Karpas-422 (cell line): ENCODE measurements around the gene C5orf24. TPM values are rescaled to one million over a fixed set of nuclear protein-coding genes. Genes with fewer than 3 reads are reported as not detected.

Source experiments
- DNase-seq: peaks from one replicate; pipeline ENCODE4 v3.0.0-alpha.2; 2015
- H2AFZ ChIP-seq: fragments of 200-600 bp; sonication (generic); 2 replicates; pipeline ENCODE4 v1.6.1; 2014; ENCODE audit warnings: antibody characterized with exemption, low read length, mixed read lengths
- H3K27ac ChIP-seq: fragments of 200-600 bp; sonication (generic); 2 replicates; pipeline ENCODE4 v1.5.1; 2014; ENCODE audit warnings: mild to moderate bottlenecking, low read length, moderate library complexity
- H3K27me3 ChIP-seq: fragments of 200-600 bp; sonication (generic); 2 replicates; pipeline ENCODE4 v1.6.1; 2014; ENCODE audit warnings: low read length, mixed read lengths
- H3K36me3 ChIP-seq: fragments of 200-600 bp; sonication (generic); 2 replicates; pipeline ENCODE4 v1.6.1; 2014; ENCODE audit warnings: low read length, mixed read lengths; ENCODE audit not compliant: insufficient read depth
- H3K4me1 ChIP-seq: fragments of 200-600 bp; sonication (generic); 2 replicates; pipeline ENCODE4 v1.6.1; 2014; ENCODE audit warnings: mild to moderate bottlenecking, low read length, mixed read lengths
- H3K4me2 ChIP-seq: fragments of 200-600 bp; sonication (generic); 2 replicates; pipeline ENCODE4 v1.6.1; 2014; ENCODE audit warnings: low read length, low read depth, mild to moderate bottlenecking; ENCODE audit not compliant: poor library complexity, severe bottlenecking
- H3K4me3 ChIP-seq: fragments of 200-600 bp; sonication (generic); 2 replicates; pipeline ENCODE4 v1.5.1; 2014; ENCODE audit warnings: mild to moderate bottlenecking, antibody characterized with exemption, low read length, mixed read lengths
- H3K79me2 ChIP-seq: fragments of 200-600 bp; sonication (generic); 2 replicates; pipeline ENCODE4 v1.6.1; 2014; ENCODE audit warnings: mild to moderate bottlenecking, low read length, mixed read lengths
- H3K9ac ChIP-seq: fragments of 200-600 bp; sonication (generic); 2 replicates; pipeline ENCODE4 v1.6.0; 2014; ENCODE audit warnings: low read length
- H3K9me2 ChIP-seq: fragments of 200-600 bp; sonication (generic), shearing (Covaris generic); replicated peaks from 2 replicates; pipeline ENCODE4 v1.6.0; 2014; ENCODE audit warnings: mild to moderate bottlenecking, low read length, moderate library complexity; ENCODE audit not compliant: insufficient read depth
- H3K9me3 ChIP-seq: fragments of 300-700, 200-600 bp; sonication (generic); 2 replicates; pipeline ENCODE4 v1.6.1; 2014; ENCODE audit warnings: low read length, mixed read lengths
- H4K20me1 ChIP-seq: fragments of 200-600 bp; sonication (generic); 2 replicates; pipeline ENCODE4 v1.6.1; 2014; ENCODE audit warnings: mild to moderate bottlenecking, antibody characterized with exemption, low read length, low read depth; ENCODE audit not compliant: insufficient read depth
- total RNA-seq: library from RNA; depleted of rRNA; stranded (reverse); fragments of >200 nt; shearing (Covaris generic); gene quantifications from 2 replicates; pipeline ENCODE4 v1.2.3, GENCODE V29; 2014; ENCODE audit warnings: low replicate concordance; rRNA removed

The C5orf24 gene
- 23.4 and 43.3 TPM in 2 replicates for total RNA-seq

DNA sequence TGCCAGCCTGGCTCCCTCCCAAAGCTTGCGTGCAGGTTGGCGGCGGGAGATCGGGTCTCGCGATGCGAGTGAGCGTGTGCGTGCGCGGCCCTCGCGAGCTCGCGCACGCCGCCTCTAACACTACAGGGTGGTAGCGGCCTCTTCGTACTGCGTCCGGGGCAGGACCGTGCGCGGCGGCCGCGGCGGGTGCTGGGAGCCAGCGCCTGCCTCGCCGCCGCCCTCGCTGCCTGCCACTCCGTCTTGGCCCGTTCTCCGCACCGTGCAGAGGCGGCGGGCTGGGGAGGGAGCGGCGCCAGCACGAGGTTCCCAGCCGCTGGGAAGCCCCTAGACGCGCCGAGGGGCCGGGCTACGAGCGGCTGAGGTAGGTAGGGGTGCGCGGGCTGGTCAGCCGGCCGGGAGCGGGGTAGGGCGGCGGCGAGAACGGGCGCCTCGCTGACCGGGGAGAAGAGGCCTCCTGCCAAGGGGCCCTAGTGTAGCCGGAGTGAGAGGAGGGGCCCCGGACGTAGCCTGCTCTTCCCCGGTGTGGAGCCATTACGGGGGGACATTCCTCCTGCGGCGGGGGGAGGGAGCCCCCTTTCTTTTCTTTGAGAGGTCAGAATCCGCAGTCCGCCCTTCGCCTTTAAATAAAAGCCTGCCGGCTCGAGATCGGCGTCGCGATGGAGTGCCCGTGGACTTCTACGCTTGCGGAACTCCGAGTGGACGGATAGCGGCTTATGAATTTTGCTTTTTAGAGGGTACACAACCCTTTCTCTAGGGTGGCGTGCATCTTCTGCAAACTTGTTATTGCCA lies at the start of gene C5orf24:
Gene C5orf24 (plus strand): TSS at position 117 of the 789 bp plus-strand sequence. CDS start 8,933 bp downstream, outside the sequence.
- Histone ChIP-seq H3K4me3 (peak within 1 kb of the TSS; percentile 78), H3K4me2 (peak within 1 kb of the TSS; percentile 84), H3K9ac (peak within 1 kb of the TSS; percentile 97), H3K27me3 (no peaks in the 10 kb centered on the region), H3K27ac (peak within 1 kb of the TSS; percentile 74), H3K36me3 (peaks cover 11% of the 10 kb centered on the region; the same call in 1 of the 2 replicates), H3K4me1 (peaks cover 22% of the 10 kb centered on the region), H3K9me3 (no peaks in the 10 kb centered on the region), H4K20me1 (no peaks in the 10 kb centered on the region), H3K9me2 (no peaks in the 10 kb centered on the region), H3K79me2 (peaks cover 58% of the 10 kb centered on the region), H2AFZ (peak within 1 kb of the TSS; percentile 15; the same call in 1 of the 2 replicates)
- peak; percentile 97 for DNase-seq

DNA sequence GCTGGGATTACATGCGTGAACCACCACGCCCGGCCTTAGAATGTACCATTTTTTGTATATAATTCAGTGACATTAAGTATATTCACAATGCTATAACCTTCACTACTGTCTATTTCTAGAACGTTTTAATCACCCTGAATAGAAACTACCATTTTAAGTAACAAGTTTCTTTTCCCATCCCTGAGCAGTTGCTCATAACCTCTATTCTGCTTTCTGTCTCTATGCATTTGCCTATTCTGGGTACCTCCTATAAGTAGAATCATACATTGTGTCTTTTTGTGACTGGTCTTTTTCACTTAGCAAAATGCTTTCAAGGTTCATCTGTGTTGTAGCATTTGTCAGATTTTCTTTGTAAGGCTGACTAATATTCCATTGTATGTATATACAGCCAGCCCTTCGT lies 47.3 kb upstream of the C5orf24 start:
- Histone ChIP-seq H3K36me3 (peaks cover 49% of the 10 kb centered on the region), H2AFZ (no peak overlapping the region), H3K27me3 (no peaks in the 10 kb centered on the region), H3K4me1 (peaks cover 6% of the 10 kb centered on the region), H3K4me2 (no peak overlapping the region), H3K4me3 (no peak overlapping the region), H3K27ac (no peak overlapping the region), H3K9me3 (no peaks in the 10 kb centered on the region), H3K9ac (no peak overlapping the region), H4K20me1 (no peaks in the 10 kb centered on the region), H3K9me2 (no peaks in the 10 kb centered on the region), H3K79me2 (peaks cover 35% of the 10 kb centered on the region)
- DNase-seq: peak; percentile 47

DNA sequence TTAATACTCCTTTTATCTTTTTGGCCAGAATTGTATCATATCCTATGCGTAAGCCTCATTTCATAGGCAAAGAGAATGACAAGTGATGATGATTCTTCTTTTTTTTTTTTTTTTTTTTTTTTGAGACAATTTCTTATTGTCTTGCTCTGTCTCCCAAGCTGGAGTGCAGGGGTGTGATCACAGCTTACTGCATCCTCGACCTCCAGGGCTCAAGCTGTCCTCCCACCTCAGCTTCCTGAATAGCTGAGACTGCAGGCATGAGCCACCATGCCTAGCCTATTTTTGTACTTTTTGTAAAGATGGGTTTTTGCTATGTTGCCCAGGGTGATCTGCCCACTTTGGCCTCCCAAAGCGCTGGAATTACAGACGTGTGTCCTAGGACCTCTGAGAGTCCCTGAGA lies 41.9 kb upstream of the C5orf24 start:
- Histone ChIP-seq H3K4me1 (no peaks in the 10 kb centered on the region; the same call in 1 of the 2 replicates), H3K4me3 (no peak overlapping the region), H3K79me2 (peaks cover 26% of the 10 kb centered on the region), H3K36me3 (peaks cover 30% of the 10 kb centered on the region), H3K9me3 (no peaks in the 10 kb centered on the region), H3K9me2 (no peaks in the 10 kb centered on the region), H3K27ac (no peak overlapping the region), H2AFZ (no peak overlapping the region), H3K4me2 (no peak overlapping the region), H4K20me1 (no peaks in the 10 kb centered on the region), H3K27me3 (no peaks in the 10 kb centered on the region), H3K9ac (no peak overlapping the region)
- no peak for DNase-seq

DNA sequence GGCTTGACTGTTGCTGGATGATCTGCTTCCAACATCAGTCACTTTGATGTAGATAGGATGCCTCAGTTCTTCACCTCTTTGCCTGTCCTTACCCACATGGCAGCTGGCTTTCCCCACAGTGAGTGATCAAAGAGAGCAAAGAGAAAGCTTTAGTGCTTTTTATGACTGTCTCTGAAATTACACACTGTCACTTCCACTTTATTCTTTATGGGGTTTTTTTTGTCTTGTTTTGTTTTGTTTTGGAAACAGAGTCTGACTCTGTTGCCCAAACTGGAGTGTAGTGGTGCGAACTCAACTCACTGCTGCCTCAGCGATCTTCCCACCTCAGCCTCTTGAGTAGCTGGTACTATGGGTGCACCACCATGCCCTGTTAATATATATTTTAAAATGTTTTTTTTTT lies 32.4 kb upstream of the C5orf24 start:
- Histone ChIP-seq H2AFZ (no peak overlapping the region), H3K4me1 (peaks cover 11% of the 10 kb centered on the region), H4K20me1 (no peaks in the 10 kb centered on the region), H3K9me2 (no peaks in the 10 kb centered on the region), H3K27ac (peak overlapping the region; percentile 19; the same call in 1 of the 2 replicates), H3K9me3 (no peaks in the 10 kb centered on the region), H3K36me3 (peaks cover 45% of the 10 kb centered on the region), H3K79me2 (peaks cover 6% of the 10 kb centered on the region; the same call in 1 of the 2 replicates), H3K9ac (no peak overlapping the region), H3K27me3 (no peaks in the 10 kb centered on the region), H3K4me2 (no peak overlapping the region), H3K4me3 (no peak overlapping the region)
- DNase-seq: no peak

DNA sequence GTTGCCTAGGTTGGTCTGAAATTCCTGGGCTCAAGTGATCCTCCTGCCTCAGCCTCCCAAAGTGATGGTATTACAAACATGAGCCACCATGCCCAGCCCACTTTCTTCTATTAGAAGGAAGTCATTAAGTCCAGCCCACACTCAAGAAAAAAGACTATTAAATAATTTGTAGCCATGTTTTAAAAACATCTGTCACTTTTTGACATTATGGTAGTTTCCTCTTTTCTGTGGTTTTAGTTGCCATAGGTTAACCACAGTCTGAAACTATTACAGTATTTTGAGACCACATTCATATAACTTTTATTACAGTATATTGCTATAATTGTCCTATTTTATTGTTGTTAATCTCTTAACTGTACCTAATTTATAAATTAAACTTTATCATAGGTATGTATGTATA lies 31.9 kb upstream of the C5orf24 start:
- peak; percentile 53 for DNase-seq
- Histone ChIP-seq H3K79me2 (peaks cover 6% of the 10 kb centered on the region; the same call in 1 of the 2 replicates), H3K27me3 (no peaks in the 10 kb centered on the region), H3K4me2 (no peak overlapping the region), H2AFZ (no peak overlapping the region), H3K9me2 (no peaks in the 10 kb centered on the region), H3K4me3 (no peak overlapping the region), H3K36me3 (peaks cover 45% of the 10 kb centered on the region), H3K9ac (no peak overlapping the region), H4K20me1 (no peaks in the 10 kb centered on the region), H3K27ac (peak overlapping the region; percentile 19; the same call in 1 of the 2 replicates), H3K4me1 (peaks cover 11% of the 10 kb centered on the region), H3K9me3 (no peaks in the 10 kb centered on the region)

DNA sequence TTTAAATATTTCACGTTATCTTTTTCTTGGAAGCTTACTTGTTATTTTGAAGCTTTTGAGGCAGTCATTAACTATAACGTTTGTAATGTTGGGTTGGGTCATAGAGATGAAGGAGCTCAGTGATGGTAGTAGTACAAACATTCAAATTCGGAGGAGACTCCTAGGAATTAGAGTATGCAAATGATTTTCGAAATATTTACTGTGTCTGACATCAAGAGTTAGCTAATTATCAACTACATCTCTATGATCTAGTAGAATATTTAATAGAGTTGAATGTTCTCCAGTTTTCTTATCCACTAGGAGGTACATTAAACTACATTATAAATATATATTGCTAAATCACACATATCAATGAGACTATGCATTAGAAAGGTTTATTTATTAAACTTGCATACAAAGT lies 28.8 kb upstream of the C5orf24 start:
- no peak overlapping the region for H3K9ac ChIP-seq
- no peak overlapping the region for H3K27ac ChIP-seq
- DNase-seq: no peak
- peaks cover 35% of the 10 kb centered on the region for H3K36me3 ChIP-seq
- peaks cover 11% of the 10 kb centered on the region for H3K4me1 ChIP-seq
- H3K9me2 ChIP-seq: no peaks in the 10 kb centered on the region
- peaks cover 3% of the 10 kb centered on the region; the same call in 1 of the 2 replicates for H3K79me2 ChIP-seq
- H2AFZ ChIP-seq: no peak overlapping the region
- H4K20me1 ChIP-seq: no peaks in the 10 kb centered on the region
- H3K4me2 ChIP-seq: no peak overlapping the region
- no peaks in the 10 kb centered on the region for H3K27me3 ChIP-seq
- no peaks in the 10 kb centered on the region for H3K9me3 ChIP-seq
- H3K4me3 ChIP-seq: no peak overlapping the region

DNA sequence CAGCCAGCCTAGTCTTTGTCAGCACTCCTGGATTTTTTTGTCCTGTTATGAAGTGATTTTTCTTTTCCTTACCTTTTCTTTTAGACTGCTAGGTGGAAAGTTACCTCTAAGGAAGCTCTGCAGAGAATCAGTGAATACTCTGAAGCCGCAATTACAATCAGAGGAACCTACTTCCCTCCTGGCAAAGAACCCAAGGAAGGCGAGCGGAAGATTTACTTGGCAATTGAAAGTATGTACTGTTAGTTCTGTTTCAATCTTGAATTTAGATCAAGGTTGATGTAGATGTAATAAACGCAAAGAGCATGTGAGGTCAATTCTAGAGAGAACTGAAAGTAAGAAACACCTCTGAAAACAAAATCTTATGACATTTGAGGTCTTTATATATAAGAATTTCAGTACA lies 27.0 kb upstream of the C5orf24 start:
- Histone ChIP-seq H3K79me2 (peaks cover 6% of the 10 kb centered on the region; the same call in 1 of the 2 replicates), H3K4me3 (no peak overlapping the region), H3K9me3 (no peaks in the 10 kb centered on the region), H3K4me2 (no peak overlapping the region), H3K4me1 (peaks cover 3% of the 10 kb centered on the region), H3K27ac (no peak overlapping the region), H4K20me1 (no peaks in the 10 kb centered on the region), H2AFZ (no peak overlapping the region), H3K27me3 (no peaks in the 10 kb centered on the region), H3K9me2 (no peaks in the 10 kb centered on the region), H3K36me3 (peaks cover 35% of the 10 kb centered on the region; the same call in 1 of the 2 replicates), H3K9ac (no peak overlapping the region)
- no peak for DNase-seq

DNA sequence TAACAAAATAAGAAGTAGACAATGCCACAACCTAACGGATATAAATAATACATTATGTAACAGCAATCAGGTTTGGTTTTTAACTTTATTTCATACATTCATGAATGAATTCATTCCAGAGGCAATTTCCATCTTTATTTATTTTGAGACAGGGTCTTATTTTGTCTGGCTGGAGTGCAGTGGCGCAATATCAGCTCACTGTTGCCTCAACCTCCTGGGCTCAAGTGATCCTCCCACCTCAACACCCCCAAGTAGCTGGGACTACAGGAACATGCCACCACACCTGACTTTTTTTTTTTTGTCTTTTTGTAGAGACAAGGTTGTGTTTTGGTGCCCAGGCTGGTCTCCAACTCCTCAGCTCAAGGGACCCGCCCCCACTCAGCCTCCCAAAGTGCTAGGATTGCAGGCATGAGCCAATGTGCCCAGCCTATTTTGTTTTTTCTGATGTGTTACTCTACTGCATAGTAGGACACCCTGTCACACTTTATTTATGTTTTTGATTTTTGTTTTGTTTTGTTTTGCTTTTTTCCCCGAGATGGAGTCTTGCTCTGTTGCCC lies 26.3 kb upstream of the C5orf24 start:
- Histone ChIP-seq H3K4me2 (no peak overlapping the region), H3K36me3 (peaks cover 35% of the 10 kb centered on the region; the same call in 1 of the 2 replicates)

More for the DNA sequence above, 26.3 kb upstream of the C5orf24 start:
- Histone ChIP-seq H3K9ac (no peak overlapping the region), H3K9me3 (no peaks in the 10 kb centered on the region), H3K9me2 (no peaks in the 10 kb centered on the region), H4K20me1 (no peaks in the 10 kb centered on the region), H3K27ac (no peak overlapping the region), H2AFZ (no peak overlapping the region), H3K4me1 (no peaks in the 10 kb centered on the region), H3K79me2 (peaks cover 6% of the 10 kb centered on the region; the same call in 1 of the 2 replicates), H3K27me3 (no peaks in the 10 kb centered on the region), H3K4me3 (no peak overlapping the region)
- DNase-seq: no peak
